GM19324 (cell line): ENCODE results near the gene HES2.
"Not testable (repeated sequence)": the region's sequence is repeated elsewhere in the genome, so short reads cannot be mapped to it uniquely, and the experiment has no call there.

Source experiments
- ATAC-seq: cut with Tn5 transposase; IDR thresholded peaks from one replicate; pipeline ENCODE4 v1.9.1; 2021; ENCODE audit warnings: mild to moderate bottlenecking, moderate library complexity; ENCODE audit not compliant: unreplicated experiment, low FRiP score

HES2 gene

GRCh38 chr1:6419397-6419803, 319 bp downstream of the HES2 start:
- ATAC-seq = no peak

GRCh38 chr1:6418668-6419396, 887 bp downstream of the HES2 start:
- ATAC-seq = no peak

GRCh38 chr1:6417961-6418667, 1.6 kb downstream of the HES2 start:
- no peak for ATAC-seq

GRCh38 chr1:6416906-6417305, 2.8 kb downstream of the HES2 start:
- no peak for ATAC-seq

GRCh38 chr1:6416295-6416656, 3.4 kb downstream of the HES2 start:
- ATAC-seq = no peak

- ATAC-seq = no peak
These were observed 4.7 kb downstream of the HES2 start for GRCh38 chr1:6414881-6415626.

GRCh38 chr1:6414443-6414844, 5.3 kb downstream of the HES2 start:
- no peak for ATAC-seq

GRCh38 chr1:6412896-6413295, 6.8 kb downstream of the HES2 start:
- ATAC-seq = no peak

GRCh38 chr1:6410248-6410893, 9.3 kb downstream of the HES2 start:
- no peak for ATAC-seq

GRCh38 chr1:6409733-6410132, 10.0 kb downstream of the HES2 start:
- ATAC-seq = no peak

- ATAC-seq = no peak
These were observed 10.7 kb downstream of the HES2 start for GRCh38 chr1:6409053-6409452.

- no peak for ATAC-seq
These were observed 11.7 kb downstream of the HES2 start for GRCh38 chr1:6408023-6408422.

GRCh38 chr1:6401673-6402072, 18.0 kb downstream of the HES2 start:
- ATAC-seq = no peak

- ATAC-seq = no peak
These were observed 20.4 kb downstream of the HES2 start for GRCh38 chr1:6399294-6399693.

GRCh38 chr1:6397844-6398441, 21.8 kb downstream of the HES2 start:
- ATAC-seq = no peak

- no peak for ATAC-seq
These were observed 22.7 kb downstream of the HES2 start for GRCh38 chr1:6396998-6397397.

GRCh38 chr1:6395781-6396244, 23.9 kb downstream of the HES2 start:
- not testable (repeated sequence) for ATAC-seq

GRCh38 chr1:6395130-6395529, 24.6 kb downstream of the HES2 start:
- ATAC-seq = not testable (repeated sequence)

- ATAC-seq = peak; percentile 89
These were observed 26.1 kb downstream of the HES2 start, which contains the start of gene ACOT7 for GRCh38 chr1:6393400-6394187. Gene ACOT7, minus strand, starts transcription at chr1:6393767. Its CDS starts 368 bp downstream, at chr1:6393399.
